K562 (cell line): ENCODE measurements around the gene CERS6. TPM values are rescaled to one million over a fixed set of nuclear protein-coding genes. Genes with fewer than 3 reads are reported as not detected.

Source experiments
- MBD1 ChIP-seq: fragments of 250-450 bp; sonication (Bioruptor Pico); IDR thresholded peaks from 2 replicates; pipeline ENCODE4 v1.8.0; 2022; ENCODE audit warnings: inconsistent platforms
- NR4A1 ChIP-seq, 2 experiments: fragments of 250-450 bp in 1 of 2; fragments of 450-650 bp in 1 of 2; sonication (Bioruptor Pico) in 1 of 2; IDR thresholded peaks; 2 replicates each; pipeline versions ENCODE4 v1.4.0 to v1.6.1; 2016 to 2020; ENCODE audit warnings: mild to moderate bottlenecking in 2 of 2, missing compliant biosample characterization in 1 of 2, missing genetic modification characterization in 1 of 2, moderate library complexity in 1 of 2
- RHOXF2B ChIP-seq: fragments of 250-450 bp; sonication (Bioruptor Pico); conservative IDR thresholded peaks from 2 replicates; pipeline ENCODE4 v1.5.1; 2021
- TAF15 ChIP-seq: fragments of 200-400 bp; formaldehyde crosslinking; IDR thresholded peaks from 2 replicates; pipeline ENCODE4 v1.6.1; 2017; ENCODE audit warnings: mild to moderate bottlenecking, low read depth, low read length, moderate library complexity
- UBTF ChIP-seq, 2 experiments: IDR thresholded peaks; 2 replicates each; pipeline ENCODE4 v1.6.1; 2012; ENCODE audit warnings: improper control_type of control experiment in 2 of 2, low read depth in 2 of 2, low read length in 2 of 2, borderline replicate concordance in 1 of 2
- ZBTB49 ChIP-seq: sonication (generic); formaldehyde crosslinking; IDR thresholded peaks from 2 replicates; pipeline ENCODE4 v1.8.0; 2022; ENCODE audit warnings: missing genetic modification reagents, mild to moderate bottlenecking, borderline replicate concordance
- polyA plus RNA-seq, 8 experiments: library from polyadenylated mRNA; depleted of rRNA in 4 of 8; stranded (reverse) in 5 of 8; unstranded in 3 of 8; fragments of >200 nt; fragmentation: Nextera tagmentation in 2 of 8; fragmentation: Illumina TruSeq in 1 of 8; extraction: Ambion mirVana in 2 of 8; extraction: Trizol in 1 of 8; gene quantifications; 2 replicates each; pipeline versions ENCODE4 v1.2.1 to v1.2.3, GENCODE V29; 2011 to 2014; ENCODE audit warnings: inconsistent platforms in 1 of 8, missing spikeins in 1 of 8
- total RNA-seq, 7 experiments: library from RNA; depleted of rRNA in 6 of 7; stranded (reverse); fragments of >200 nt in 6 of 7; fragmentation: Illumina TruSeq in 2 of 7; extraction: Trizol in 2 of 7; gene quantifications; 2 replicates each; pipeline versions ENCODE4 v1.2.1 to v1.2.3, GENCODE V29; 2011 to 2021; ENCODE audit warnings: low replicate concordance in 1 of 7

Gene CERS6
- total and polyA plus RNA-seq, 9 of the 15 experiments (the other 6 are each of a cell fraction or from before 2014, with no cell fraction given), result 1.6 to 13.6 (median 11.4) TPM

- TF ChIP-seq UBTF (IDR thresholded peaks at IDR 0.05; ENCODE audit: borderline replicate concordance in 1 of 2, low read depth in 2 of 2, low read length in 2 of 2), result no peak
- TF ChIP-seq TAF15, result no peak
- TF ChIP-seq ZBTB49 (CRISPR knock-in tag), result no peak
- no peak for TF ChIP-seq RHOXF2B (CRISPR knock-in tag)
- 0 out of 2 replicates have a peak, but pooled peaks have one; percentile 55 for TF ChIP-seq NR4A1 (CRISPR knock-in tag; IDR thresholded peaks at IDR 0.05)
- no peak; the same call in 1 of the 2 replicates for TF ChIP-seq NR4A1 (tag; IDR thresholded peaks at IDR 0.05)
- TF ChIP-seq MBD1 (CRISPR knock-in tag), result no peak
These were observed 348.1 kb downstream of the CERS6 start (continued) for GRCh38 chr2:168804214-168804613.
